Measurements from ENCODE around the gene KPNA4.

Gene KPNA4

DNA sequence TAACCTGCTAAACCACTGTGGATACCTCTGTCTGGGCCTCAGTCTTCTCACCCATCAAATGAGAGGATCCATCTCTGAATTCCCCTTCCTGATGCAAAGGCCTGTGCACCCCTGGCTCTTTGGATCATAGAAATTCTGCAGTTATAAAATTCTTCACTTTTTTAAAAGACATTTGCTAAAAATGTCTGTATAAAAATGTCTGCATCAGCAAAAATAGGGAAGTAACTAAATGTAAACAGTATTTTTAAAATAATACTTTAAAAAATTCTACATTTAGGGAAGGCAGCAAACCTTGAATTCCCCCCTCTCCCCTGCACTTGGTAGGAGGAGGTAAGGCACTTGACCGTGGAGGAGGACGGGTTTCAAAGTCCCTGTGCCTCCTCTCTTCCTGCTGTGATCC lies 90.2 kb downstream of the KPNA4 start:
- peaks cover 1% of the 10 kb centered on the region; the same call in 1 of the 2 replicates for H3K9me3 ChIP-seq (ENCODE audit: control insufficient read depth, insufficient read depth, low read length)
- no CpG with 5 or more reads among the region's 2 CpGs for WGBS (ENCODE audit: insufficient coverage, insufficient read length)
- no peaks in the 10 kb centered on the region for H3K27me3 ChIP-seq (ENCODE audit: control insufficient read depth, insufficient read depth, low read length)
- H3K4me1 ChIP-seq (ENCODE audit: control insufficient read depth, insufficient read depth, low read length), result no peaks in the 10 kb centered on the region
- H3K36me3 ChIP-seq (ENCODE audit: control insufficient read depth, insufficient read depth, low read length), result no peaks in the 10 kb centered on the region
- no peak overlapping the region for H3K27ac ChIP-seq (ENCODE audit: low read length)
- H3K4me3 ChIP-seq (ENCODE audit: low read length), result no peak overlapping the region
- DNase-seq (ENCODE audit: low read depth, low spot score), result no peak

DNA sequence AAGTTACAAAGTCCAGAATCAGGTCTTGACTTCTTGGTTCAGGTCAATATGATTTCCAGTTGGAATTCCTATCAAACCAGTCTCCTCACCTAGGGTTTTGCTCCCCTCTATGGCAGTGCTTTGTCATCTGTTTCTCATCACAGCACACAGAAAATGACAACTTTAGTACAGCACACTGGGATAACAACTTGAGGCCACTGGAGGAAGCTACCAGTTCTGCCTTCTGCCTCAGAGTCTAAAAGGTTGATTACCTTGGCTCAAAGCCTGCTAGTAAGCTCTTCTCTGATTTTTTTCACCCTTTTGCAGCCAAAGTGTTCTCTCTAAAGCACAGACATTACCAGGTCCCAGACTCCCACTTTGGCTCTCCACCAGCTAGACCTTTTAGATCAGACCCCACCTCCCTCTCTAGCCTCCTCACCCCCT lies 90.9 kb downstream of the KPNA4 start:
- no peaks in the 10 kb centered on the region for H3K27me3 ChIP-seq (ENCODE audit: control insufficient read depth, insufficient read depth, low read length)
- H3K4me1 ChIP-seq (ENCODE audit: control insufficient read depth, insufficient read depth, low read length), result no peaks in the 10 kb centered on the region
- peaks cover 1% of the 10 kb centered on the region; the same call in 1 of the 2 replicates for H3K9me3 ChIP-seq (ENCODE audit: control insufficient read depth, insufficient read depth, low read length)
- H3K4me3 ChIP-seq (ENCODE audit: low read length), result no peak overlapping the region
- no peak overlapping the region for H3K27ac ChIP-seq (ENCODE audit: low read length)
- H3K36me3 ChIP-seq (ENCODE audit: control insufficient read depth, insufficient read depth, low read length), result no peaks in the 10 kb centered on the region
- DNase-seq (ENCODE audit: low read depth, low spot score), result no peak

DNA sequence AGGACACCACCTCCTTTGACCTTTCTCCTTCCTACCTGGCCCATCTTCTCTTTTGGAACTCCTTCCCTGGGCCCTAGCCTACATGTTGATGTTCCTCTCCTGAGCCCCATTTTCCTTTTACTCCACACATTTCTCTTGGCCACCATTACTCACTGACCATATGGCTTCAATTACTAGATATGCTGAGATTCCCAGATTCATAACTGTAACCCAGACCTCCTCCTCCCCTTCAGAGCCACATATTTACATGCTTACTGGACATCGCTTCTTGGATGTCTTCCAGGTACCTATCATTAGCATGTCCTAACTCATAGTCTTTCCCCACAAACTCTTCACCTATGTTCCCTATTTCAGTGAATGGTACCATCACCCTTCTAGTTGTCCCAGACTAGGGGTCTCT lies 91.4 kb downstream of the KPNA4 start:
- Histone ChIP-seq H3K27me3 (ENCODE audit: control insufficient read depth, insufficient read depth, low read length) (no peaks in the 10 kb centered on the region), H3K4me1 (ENCODE audit: control insufficient read depth, insufficient read depth, low read length) (no peaks in the 10 kb centered on the region), H3K27ac (ENCODE audit: low read length) (no peak overlapping the region), H3K4me3 (ENCODE audit: low read length) (no peak overlapping the region), H3K9me3 (ENCODE audit: control insufficient read depth, insufficient read depth, low read length) (peaks cover 1% of the 10 kb centered on the region; the same call in 1 of the 2 replicates), H3K36me3 (ENCODE audit: control insufficient read depth, insufficient read depth, low read length) (no peaks in the 10 kb centered on the region)
- no CpG with 5 or more reads among the region's 1 CpG for WGBS (ENCODE audit: insufficient coverage, insufficient read length)
- DNase-seq (ENCODE audit: low read depth, low spot score), result no peak

DNA sequence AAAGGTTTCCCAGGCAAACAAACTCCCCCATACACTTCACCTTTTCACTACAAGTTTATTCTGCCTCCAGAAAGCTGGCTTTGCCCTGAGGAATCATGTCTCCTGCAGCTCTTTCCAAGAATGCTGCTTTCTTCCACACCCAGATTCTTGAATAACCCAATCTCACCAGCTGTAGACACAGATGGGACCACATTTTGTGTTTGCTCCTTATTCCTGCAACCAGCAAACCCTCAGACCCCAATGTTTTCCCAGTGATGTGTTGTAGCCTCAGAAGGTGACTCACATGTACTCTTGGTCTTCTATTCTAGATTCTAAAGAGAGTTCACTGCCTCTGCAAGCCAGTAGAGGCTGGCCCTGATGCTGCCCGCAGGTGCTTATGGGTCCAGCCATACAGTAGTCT lies 92.2 kb downstream of the KPNA4 start:
- WGBS (ENCODE audit: insufficient coverage, insufficient read length), result no CpG with 5 or more reads among the region's 1 CpG
- no peak overlapping the region for H3K27ac ChIP-seq (ENCODE audit: low read length)
- no peak overlapping the region for H3K4me3 ChIP-seq (ENCODE audit: low read length)
- peaks cover 1% of the 10 kb centered on the region; the same call in 1 of the 2 replicates for H3K9me3 ChIP-seq (ENCODE audit: control insufficient read depth, insufficient read depth, low read length)
- no peaks in the 10 kb centered on the region for H3K36me3 ChIP-seq (ENCODE audit: control insufficient read depth, insufficient read depth, low read length)
- no peaks in the 10 kb centered on the region for H3K27me3 ChIP-seq (ENCODE audit: control insufficient read depth, insufficient read depth, low read length)
- no peak for DNase-seq (ENCODE audit: low read depth, low spot score)
- H3K4me1 ChIP-seq (ENCODE audit: control insufficient read depth, insufficient read depth, low read length), result no peaks in the 10 kb centered on the region

DNA sequence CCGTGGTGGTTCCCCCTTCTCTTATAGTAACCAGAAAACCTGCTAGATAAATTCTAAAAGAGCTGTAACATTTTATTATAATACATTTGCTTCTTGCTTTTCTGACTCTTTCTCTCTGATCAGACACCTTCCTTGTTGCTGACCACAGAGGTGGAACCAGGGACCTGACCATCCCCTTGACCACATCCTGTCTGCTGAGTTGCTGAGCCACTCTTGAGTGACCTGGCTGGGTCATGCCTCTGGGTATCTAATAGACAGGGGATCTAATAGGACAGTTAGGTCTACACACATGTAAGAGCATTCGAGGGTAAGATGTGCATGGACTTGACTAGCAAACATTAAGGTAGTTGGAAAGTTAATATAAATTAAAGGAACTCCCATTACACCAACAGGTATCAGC lies 93.0 kb downstream of the KPNA4 start:
- Histone ChIP-seq H3K9me3 (ENCODE audit: control insufficient read depth, insufficient read depth, low read length) (peaks cover 1% of the 10 kb centered on the region; the same call in 1 of the 2 replicates), H3K27ac (ENCODE audit: low read length) (no peak overlapping the region), H3K27me3 (ENCODE audit: control insufficient read depth, insufficient read depth, low read length) (no peaks in the 10 kb centered on the region), H3K4me1 (ENCODE audit: control insufficient read depth, insufficient read depth, low read length) (no peaks in the 10 kb centered on the region), H3K36me3 (ENCODE audit: control insufficient read depth, insufficient read depth, low read length) (no peaks in the 10 kb centered on the region), H3K4me3 (ENCODE audit: low read length) (no peak overlapping the region)
- WGBS (ENCODE audit: insufficient coverage, insufficient read length), result no CpG with 5 or more reads among the region's 2 CpGs
- DNase-seq (ENCODE audit: low read depth, low spot score), result no peak

DNA sequence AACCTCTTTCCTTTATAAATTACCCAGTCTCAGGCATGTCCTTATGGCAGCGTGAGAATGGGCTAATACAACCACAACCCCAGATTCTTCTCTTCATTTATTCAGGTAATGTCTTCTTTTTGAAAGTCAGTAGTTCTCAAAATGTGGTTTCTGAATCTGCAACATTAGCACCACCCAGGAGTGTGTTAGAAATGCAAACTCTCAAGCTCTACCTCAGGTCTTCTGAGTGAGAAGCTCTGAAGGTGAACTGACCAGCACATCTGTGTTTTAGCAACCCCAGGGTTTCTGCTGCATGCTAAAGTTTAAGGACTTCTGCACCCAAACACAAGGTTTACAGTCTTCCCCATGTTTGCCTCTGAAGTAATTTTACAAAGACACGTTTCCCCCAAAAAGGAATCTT lies 93.5 kb downstream of the KPNA4 start:
- no peaks in the 10 kb centered on the region for H3K27me3 ChIP-seq (ENCODE audit: control insufficient read depth, insufficient read depth, low read length)
- H3K9me3 ChIP-seq (ENCODE audit: control insufficient read depth, insufficient read depth, low read length), result peaks cover 1% of the 10 kb centered on the region; the same call in 1 of the 2 replicates
- no peak overlapping the region for H3K4me3 ChIP-seq (ENCODE audit: low read length)
- no peak for DNase-seq (ENCODE audit: low read depth, low spot score)
- no peaks in the 10 kb centered on the region for H3K36me3 ChIP-seq (ENCODE audit: control insufficient read depth, insufficient read depth, low read length)
- H3K27ac ChIP-seq (ENCODE audit: low read length), result no peak overlapping the region
- no peaks in the 10 kb centered on the region for H3K4me1 ChIP-seq (ENCODE audit: control insufficient read depth, insufficient read depth, low read length)
- WGBS (ENCODE audit: insufficient coverage, insufficient read length), result no CpG with 5 or more reads among the region's 2 CpGs

DNA sequence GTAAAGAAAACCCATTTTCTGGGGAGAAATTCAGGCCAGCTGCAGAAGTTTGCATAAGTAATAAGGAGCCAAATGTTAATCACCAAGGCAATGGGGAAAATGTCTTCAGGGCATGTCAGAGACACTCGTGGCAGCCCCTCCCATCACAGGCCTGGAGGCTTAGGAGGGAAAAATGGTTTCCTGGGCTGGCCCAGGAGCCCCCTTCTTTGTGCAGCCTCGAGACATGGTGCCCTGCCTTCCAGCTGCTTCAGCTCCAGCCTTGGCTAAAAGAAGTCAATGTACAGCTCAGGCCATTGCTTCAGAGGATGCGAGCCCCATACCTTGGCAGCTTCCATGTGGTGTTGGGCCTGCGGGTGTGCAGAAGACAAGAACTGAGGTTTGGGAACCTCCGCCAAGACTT lies 95.2 kb downstream of the KPNA4 start:
- DNase-seq (ENCODE audit: low read depth, low spot score), result no peak
- WGBS (ENCODE audit: insufficient coverage, insufficient read length), result no CpG with 5 or more reads among the region's 5 CpGs
- H3K9me3 ChIP-seq (ENCODE audit: control insufficient read depth, insufficient read depth, low read length), result peaks cover 1% of the 10 kb centered on the region; the same call in 1 of the 2 replicates
- H3K36me3 ChIP-seq (ENCODE audit: control insufficient read depth, insufficient read depth, low read length), result no peaks in the 10 kb centered on the region
- no peaks in the 10 kb centered on the region for H3K27me3 ChIP-seq (ENCODE audit: control insufficient read depth, insufficient read depth, low read length)
- no peak overlapping the region for H3K4me3 ChIP-seq (ENCODE audit: low read length)
- no peaks in the 10 kb centered on the region for H3K4me1 ChIP-seq (ENCODE audit: control insufficient read depth, insufficient read depth, low read length)
- no peak overlapping the region for H3K27ac ChIP-seq (ENCODE audit: low read length)

DNA sequence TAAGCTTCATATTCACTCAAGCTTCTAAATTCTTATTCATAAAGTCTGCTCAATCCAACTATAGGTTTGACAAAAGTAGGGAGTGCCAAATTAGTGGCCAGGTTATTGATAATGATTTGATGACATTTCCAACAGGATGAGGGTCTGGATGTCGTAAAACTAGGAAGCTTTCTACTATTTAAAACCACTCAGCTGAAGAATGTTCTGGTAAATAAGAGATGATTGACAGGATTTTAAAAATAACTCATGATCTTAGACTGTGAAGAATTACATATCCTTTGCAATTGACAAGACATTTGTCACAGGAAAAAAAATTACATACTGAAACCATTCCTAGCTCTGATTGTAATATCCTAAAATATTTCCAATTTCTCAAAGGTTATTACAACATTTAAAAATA lies 100.4 kb downstream of the KPNA4 start:
- no peaks in the 10 kb centered on the region; the same call in 1 of the 2 replicates for H3K27me3 ChIP-seq (ENCODE audit: control insufficient read depth, insufficient read depth, low read length)
- no peaks in the 10 kb centered on the region for H3K36me3 ChIP-seq (ENCODE audit: control insufficient read depth, insufficient read depth, low read length)
- no peak overlapping the region for H3K4me3 ChIP-seq (ENCODE audit: low read length)
- no CpG with 5 or more reads among the region's 1 CpG for WGBS (ENCODE audit: insufficient coverage, insufficient read length)
- H3K27ac ChIP-seq (ENCODE audit: low read length), result no peak overlapping the region
- no peaks in the 10 kb centered on the region for H3K9me3 ChIP-seq (ENCODE audit: control insufficient read depth, insufficient read depth, low read length)
- DNase-seq (ENCODE audit: low read depth, low spot score), result no peak
- no peaks in the 10 kb centered on the region for H3K4me1 ChIP-seq (ENCODE audit: control insufficient read depth, insufficient read depth, low read length)

DNA sequence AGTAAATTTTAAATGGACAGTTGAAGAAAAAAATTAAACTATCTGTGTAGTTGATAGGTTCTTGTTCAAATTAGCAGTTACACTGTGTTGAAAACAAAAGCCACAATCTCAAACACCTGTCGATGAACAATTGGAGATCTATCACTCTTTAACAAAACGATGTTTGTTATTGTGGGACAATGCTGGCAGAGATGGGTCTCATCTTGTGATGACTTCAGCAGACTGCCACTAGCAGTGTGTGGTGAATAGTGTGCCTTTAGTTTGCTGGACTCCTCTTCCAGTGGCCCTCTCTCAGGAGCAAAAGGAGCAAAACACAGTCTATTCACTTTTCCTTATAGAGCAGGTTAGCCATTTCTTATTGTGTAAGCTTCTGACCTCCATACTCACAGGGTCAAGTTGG lies 101.0 kb downstream of the KPNA4 start:
- Histone ChIP-seq H3K9me3 (ENCODE audit: control insufficient read depth, insufficient read depth, low read length) (no peaks in the 10 kb centered on the region), H3K27ac (ENCODE audit: low read length) (no peak overlapping the region), H3K4me1 (ENCODE audit: control insufficient read depth, insufficient read depth, low read length) (no peaks in the 10 kb centered on the region), H3K27me3 (ENCODE audit: control insufficient read depth, insufficient read depth, low read length) (no peaks in the 10 kb centered on the region; the same call in 1 of the 2 replicates), H3K36me3 (ENCODE audit: control insufficient read depth, insufficient read depth, low read length) (no peaks in the 10 kb centered on the region), H3K4me3 (ENCODE audit: low read length) (no peak overlapping the region)
- no CpG with 5 or more reads among the region's 2 CpGs for WGBS (ENCODE audit: insufficient coverage, insufficient read length)
- DNase-seq (ENCODE audit: low read depth, low spot score), result no peak

DNA sequence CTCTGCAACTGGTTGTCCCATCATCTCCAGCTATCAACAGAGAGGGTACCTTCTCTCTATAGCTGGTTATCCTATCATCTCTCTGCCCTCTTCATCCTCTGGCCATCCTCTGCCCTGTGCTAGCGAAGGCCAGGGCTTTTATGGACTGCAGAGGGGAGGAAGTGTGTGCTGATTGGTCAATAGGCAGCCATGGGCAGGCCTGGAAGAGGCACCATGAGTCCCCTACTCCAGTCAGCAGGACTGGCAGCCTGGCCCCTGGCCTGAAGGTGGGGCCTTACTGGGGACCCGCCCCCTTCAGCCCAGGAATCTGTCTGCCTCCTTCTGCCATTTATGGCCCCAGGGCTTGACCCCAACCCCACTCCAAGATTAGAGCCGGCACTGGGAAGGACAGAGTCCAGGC lies 105.3 kb downstream of the KPNA4 start:
- WGBS (ENCODE audit: insufficient coverage, insufficient read length), result no CpG with 5 or more reads among the region's 3 CpGs
- Histone ChIP-seq H3K36me3 (ENCODE audit: control insufficient read depth, insufficient read depth, low read length) (no peaks in the 10 kb centered on the region), H3K27me3 (ENCODE audit: control insufficient read depth, insufficient read depth, low read length) (no peaks in the 10 kb centered on the region; the same call in 1 of the 2 replicates), H3K4me3 (ENCODE audit: low read length) (no peak overlapping the region), H3K4me1 (ENCODE audit: control insufficient read depth, insufficient read depth, low read length) (no peaks in the 10 kb centered on the region), H3K27ac (ENCODE audit: low read length) (no peak overlapping the region), H3K9me3 (ENCODE audit: control insufficient read depth, insufficient read depth, low read length) (no peaks in the 10 kb centered on the region)
- no peak for DNase-seq (ENCODE audit: low read depth, low spot score)

DNA sequence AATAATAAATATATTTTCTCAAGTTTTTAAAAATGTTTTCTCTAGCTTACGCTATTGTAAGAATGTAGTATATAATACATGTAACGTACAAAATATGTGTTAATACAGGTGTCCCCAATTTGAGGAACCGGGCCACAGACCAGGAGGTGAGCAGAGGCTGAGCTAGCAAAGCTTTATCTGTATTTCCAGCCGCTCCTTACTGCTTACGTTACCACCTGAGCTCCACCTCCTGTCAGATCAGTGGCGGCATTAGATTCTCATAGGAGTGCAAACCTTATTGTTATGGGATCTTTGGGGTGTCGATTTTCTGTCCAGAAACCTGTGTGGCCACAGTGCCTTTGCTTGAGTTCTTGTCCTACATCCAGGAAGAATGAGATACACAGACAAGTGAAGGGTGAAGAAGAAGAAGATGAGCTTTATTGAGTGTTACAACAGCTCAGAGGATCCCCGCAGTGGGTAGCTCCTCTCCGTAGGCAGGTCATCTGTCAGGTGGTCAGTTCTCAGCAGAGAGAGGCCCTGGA lies 105.9 kb downstream of the KPNA4 start:
- no peak overlapping the region for H3K27ac ChIP-seq (ENCODE audit: low read length)
- no peaks in the 10 kb centered on the region for H3K4me1 ChIP-seq (ENCODE audit: control insufficient read depth, insufficient read depth, low read length)
- H3K9me3 ChIP-seq (ENCODE audit: control insufficient read depth, insufficient read depth, low read length), result no peaks in the 10 kb centered on the region
- H3K36me3 ChIP-seq (ENCODE audit: control insufficient read depth, insufficient read depth, low read length), result no peaks in the 10 kb centered on the region
- H3K4me3 ChIP-seq (ENCODE audit: low read length), result no peak overlapping the region
- no peak for DNase-seq (ENCODE audit: low read depth, low spot score)
- H3K27me3 ChIP-seq (ENCODE audit: control insufficient read depth, insufficient read depth, low read length), result no peaks in the 10 kb centered on the region; the same call in 1 of the 2 replicates
- WGBS (ENCODE audit: insufficient coverage, insufficient read length), result no CpG with 5 or more reads among the region's 9 CpGs
